GM21423 (cell line): ENCODE measurements around the gene ELP1.

ENCODE experiments used
- ATAC-seq: cut with Tn5 transposase; IDR thresholded peaks from one replicate; pipeline ENCODE4 v1.9.1; 2021; ENCODE audit warnings: mild to moderate bottlenecking, moderate library complexity; ENCODE audit not compliant: unreplicated experiment

The ELP1 gene

DNA sequence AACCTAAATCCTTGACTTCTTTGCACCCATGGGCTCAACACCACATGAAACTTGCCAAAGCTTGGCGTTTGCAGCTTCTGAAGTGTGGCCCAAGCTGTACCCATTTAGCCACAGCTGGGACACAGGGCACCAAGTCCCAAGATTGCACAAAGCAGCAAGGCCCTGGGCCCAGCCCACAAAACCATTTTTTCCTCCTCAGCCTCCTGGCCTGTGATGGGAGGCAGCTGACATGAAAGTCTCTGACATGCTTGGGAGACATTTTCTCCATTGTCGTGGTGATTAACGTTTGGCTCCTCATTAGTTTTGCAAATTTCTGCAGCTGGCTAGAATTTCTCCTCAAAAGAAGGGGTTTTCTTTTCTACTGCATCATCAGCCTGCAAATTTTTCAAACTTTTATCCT, 110.1 kb downstream of the ELP1 start:
- ATAC-seq: no peak
